B cell (primary cell): ENCODE results near the gene FOXN3. TPM values are rescaled to one million over a fixed set of nuclear protein-coding genes. Genes with fewer than 3 reads are reported as not detected.

Source experiments
- ATAC-seq: fragments of 200-7000 bp; cut with Tn5 transposase; one replicate; pipeline ENCODE4 v1.10.0; 2021; ENCODE audit warnings: low read depth, mild to moderate bottlenecking, moderate number of reproducible peaks, moderate library complexity
- CTCF ChIA-PET: fragments of 350-600 bp; sonication (Branson Sonifier 250); formaldehyde crosslinking; loops from one replicate; lab custom pipeline; 2021; ENCODE audit warnings: antibody characterized with exemption, inconsistent platforms; lab: Charles Lee
- POLR2A ChIA-PET: fragments of 350-600 bp; sonication (Branson Sonifier 250); formaldehyde crosslinking; loops from one replicate; lab custom pipeline; 2021; ENCODE audit warnings: antibody characterized with exemption; lab: Charles Lee
- DNase-seq: peaks from one replicate; pipeline ENCODE4 v3.0.0; 2013
- H2AFZ ChIP-seq: 2 replicates; pipeline ENCODE4 v1.6.1; 2012; ENCODE audit warnings: mild to moderate bottlenecking, low read depth, low read length; ENCODE audit not compliant: insufficient read depth, poor library complexity, severe bottlenecking
- H3K27ac ChIP-seq, 2 donors: 1 replicate in 1 of 2; 2 replicates in 1 of 2; pipeline ENCODE4 v1.5.1; 2012 to 2013; ENCODE audit warnings: low read length in 2 of 2, mild to moderate bottlenecking in 2 of 2, moderate library complexity in 1 of 2
- H3K27me3 ChIP-seq, 4 experiments: fragments of 200-600 bp in 1 of 4; sonication (generic) in 1 of 4; replicated peaks in 1 of 4; 1 replicate in 2 of 4; 2 replicates in 2 of 4; pipeline versions ENCODE4 v1.6.1 to v1.7.0; 2013 to 2016; ENCODE audit warnings: low read length in 3 of 4, mild to moderate bottlenecking in 2 of 4, mixed read lengths in 1 of 4, moderate library complexity in 1 of 4; ENCODE audit not compliant: insufficient read depth in 4 of 4, control insufficient read depth in 3 of 4; ENCODE audit errors: control extremely low read depth in 1 of 4
- H3K36me3 ChIP-seq, 2 experiments: replicated peaks in 1 of 2; 1 replicate in 1 of 2; 2 replicates in 1 of 2; pipeline versions ENCODE4 v1.6.1 to v1.7.1; 2013; ENCODE audit warnings: low read length in 1 of 2; ENCODE audit not compliant: insufficient read depth in 2 of 2, control insufficient read depth in 1 of 2; ENCODE audit errors: control extremely low read depth in 1 of 2, extremely low read depth in 1 of 2
- H3K4me1 ChIP-seq, 2 donors: fragments of 200-600 bp in 1 of 2; sonication (generic) in 1 of 2; 1 replicate in 1 of 2; 2 replicates in 1 of 2; pipeline versions ENCODE4 v1.5.1 to v1.6.1; 2013 to 2017; ENCODE audit warnings: low read length in 2 of 2; ENCODE audit not compliant: control insufficient read depth in 2 of 2, insufficient read depth in 2 of 2
- H3K4me2 ChIP-seq: replicated peaks from 2 replicates; pipeline ENCODE3; 2012; ENCODE audit warnings: mild to moderate bottlenecking, low read depth, low read length; ENCODE audit not compliant: poor library complexity, severe bottlenecking
- H3K4me3 ChIP-seq, 5 experiments: fragments of 200-600 bp in 1 of 5; sonication (generic) in 1 of 5; 1 replicate in 3 of 5; 2 replicates in 2 of 5; pipeline versions ENCODE4 v1.5.1 to v1.7.0; 2011 to 2016; ENCODE audit warnings: low read length in 4 of 5, mild to moderate bottlenecking in 4 of 5, low read depth in 2 of 5, control low read depth in 1 of 5, moderate library complexity in 1 of 5; ENCODE audit not compliant: insufficient read depth in 1 of 5; ENCODE audit errors: control extremely low read depth in 1 of 5, extremely low read depth in 1 of 5
- H3K79me2 ChIP-seq: fragments of 200-600 bp; sonication (generic); one replicate; pipeline ENCODE4 v1.6.0; 2016; ENCODE audit warnings: low read length; ENCODE audit not compliant: control insufficient read depth, insufficient read depth
- H3K9ac ChIP-seq: fragments of 200-600 bp; sonication (generic); 2 replicates; pipeline ENCODE4 v1.6.1; 2017; ENCODE audit warnings: mild to moderate bottlenecking, low read length, moderate library complexity
- H3K9me3 ChIP-seq, 3 donors: one replicate each; pipeline versions ENCODE4 v1.6.1 to v1.7.1; 2013; ENCODE audit warnings: low read length in 2 of 3; ENCODE audit not compliant: control insufficient read depth in 2 of 3, insufficient read depth in 1 of 3; ENCODE audit errors: control extremely low read depth in 1 of 3
- H4K20me1 ChIP-seq: 2 replicates; pipeline ENCODE4 v1.6.0; 2012; ENCODE audit warnings: mild to moderate bottlenecking, low read length; ENCODE audit not compliant: insufficient read depth, control insufficient read depth, poor library complexity, severe bottlenecking
- H3K27ac Mint-ChIP-seq: one replicate; pipeline ENCODE4 v1.8.0; 2021; ENCODE audit warnings: mixed read lengths
- H3K27me3 Mint-ChIP-seq: one replicate; pipeline ENCODE4 v1.8.0; 2021; ENCODE audit warnings: mixed read lengths
- H3K4me1 Mint-ChIP-seq: one replicate; pipeline ENCODE4 v1.8.0; 2021; ENCODE audit warnings: mixed read lengths
- H3K4me3 Mint-ChIP-seq: one replicate; pipeline ENCODE4 v1.8.0; 2021; ENCODE audit warnings: mixed read lengths
- H3K9me3 Mint-ChIP-seq: one replicate; pipeline ENCODE4 v1.8.0; 2022; ENCODE audit warnings: mixed read lengths; ENCODE audit not compliant: insufficient read depth
- CTCF ChIP-seq: fragments of 200-600 bp; IDR thresholded peaks from one replicate; pipeline ENCODE4 v1.8.0; 2022; ENCODE audit warnings: antibody characterized with exemption, mild to moderate bottlenecking
- EZH2 ChIP-seq: IDR thresholded peaks from 2 replicates; pipeline ENCODE4 v1.6.1; 2012; ENCODE audit warnings: borderline replicate concordance, low read depth, mild to moderate bottlenecking, moderate library complexity, low read length; ENCODE audit not compliant: insufficient read depth, poor library complexity, severe bottlenecking
- WGBS: methylation state at CpG from one replicate; pipeline ENCODE4 v1.1.5; 2013; ENCODE audit warnings: missing lambda C conversion rate; ENCODE audit not compliant: insufficient coverage; 5-methylcytosine and 5-hydroxymethylcytosine counted together
- intact Hi-C: fragments of 100-400 bp; cut with micrococcal nuclease; formaldehyde crosslinking; loops from one replicate; pipeline ENCODE4 v1.10.0; 2022
- polyA plus RNA-seq: library from polyadenylated mRNA; depleted of rRNA; stranded (reverse); fragments of >200 nt; gene quantifications from 2 replicates; pipeline ENCODE4 v1.2.3, GENCODE V29; 2012
- total RNA-seq, 2 donors: library from RNA; stranded (reverse); fragments of 120-200 nt in 1 of 2; gene quantifications; 1 replicate in 1 of 2; 2 replicates in 1 of 2; pipeline versions ENCODE4 v1.2.3 to v1.2.4, GENCODE V29; 2013 to 2022

Gene FOXN3
- total and polyA plus RNA-seq, 2 donors (not counting 1 experiment from before 2014, with no cell fraction given), result 80.6 to 98.2 TPM

GRCh38 chr14:89298056-89298834, 118.8 kb downstream of the FOXN3 start:
- peaks cover 16% of the 10 kb centered on the region for H4K20me1 ChIP-seq
- H3K27ac ChIP-seq, result no peak overlapping the region
- ChIA-PET CTCF (no interaction called here), POLR2A (no interaction called here)
- TF ChIP-seq CTCF (no peak), EZH2 (no peak)
- peaks cover 16 to 28% of the 10 kb centered on the region in 2 donors for H3K4me1 ChIP-seq
- no peak for DNase-seq
- no peak for ATAC-seq
- no peak overlapping the region for H3K4me2 ChIP-seq
- H3K36me3 ChIP-seq, result peaks cover 0 to 15% of the 10 kb centered on the region in 2 experiments
- 96% methylated on average over 3 of the region's 7 CpGs for WGBS
- no peaks in the 10 kb centered on the region for H3K27me3 ChIP-seq
- no peak overlapping the region for H3K9ac ChIP-seq
- intact Hi-C loops, result no loop called here
- H3K27ac Mint-ChIP-seq, result peak overlapping the region; percentile 62
- peaks cover 46% of the 10 kb centered on the region for H3K4me1 Mint-ChIP-seq
- H3K9me3 ChIP-seq, result no peaks in the 10 kb centered on the region
- H3K4me3 ChIP-seq, result no peak overlapping the region
- no peaks in the 10 kb centered on the region for H3K27me3 Mint-ChIP-seq
- peaks cover 89% of the 10 kb centered on the region for H3K79me2 ChIP-seq
- no peaks in the 10 kb centered on the region for H3K9me3 Mint-ChIP-seq
- H3K4me3 Mint-ChIP-seq, result no peak overlapping the region
- no peak overlapping the region for H2AFZ ChIP-seq

- H3K79me2 ChIP-seq, result peaks cover 99% of the 10 kb centered on the region
- H3K4me1 ChIP-seq, result peaks cover 0 to 17% of the 10 kb centered on the region in 2 donors
- intact Hi-C loops, result no loop called here
- Mint-ChIP-seq H3K27me3 (no peaks in the 10 kb centered on the region), H3K27ac (no peak overlapping the region), H3K9me3 (no peaks in the 10 kb centered on the region), H3K4me3 (no peak overlapping the region), H3K4me1 (peaks cover 47% of the 10 kb centered on the region)
- H3K9ac ChIP-seq, result no peak overlapping the region
- DNase-seq (no peak), ATAC-seq (peak; percentile 24)
- no peak overlapping the region for H3K4me2 ChIP-seq
- H4K20me1 ChIP-seq, result peaks cover 24% of the 10 kb centered on the region
- 53% methylated on average over 5 of the region's 6 CpGs for WGBS
- H3K9me3 ChIP-seq, result no peaks in the 10 kb centered on the region
- CTCF ChIA-PET, result interaction anchor here (1.1 kb wide), 1 partner anchor 120 kb away, joined by 3 read pairs; no protein-coding TSS in a partner anchor
- TF ChIP-seq EZH2 (no peak), CTCF (no peak)
- H3K4me3 ChIP-seq, result no peak overlapping the region
- no peak overlapping the region for H2AFZ ChIP-seq
- H3K27me3 ChIP-seq, result no peaks in the 10 kb centered on the region
- no peak overlapping the region for H3K27ac ChIP-seq
- POLR2A ChIA-PET, result interaction anchor here (0.6 kb wide), 2 partner anchors 19 to 22 kb away, joined by 4 to 5 read pairs; no protein-coding TSS in a partner anchor
- H3K36me3 ChIP-seq, result peaks cover 0 to 20% of the 10 kb centered on the region in 2 experiments
Observed at GRCh38 chr14:89296281-89296745, 120.7 kb downstream of the FOXN3 start.
